Measurements from ENCODE around the gene SNRNP48. TPM values are rescaled to one million over a fixed set of nuclear protein-coding genes. Genes with fewer than 3 reads are reported as not detected.

The SNRNP48 gene
- total RNA-seq, 1 donor from 2014 or later, result 18.0 TPM

DNA sequence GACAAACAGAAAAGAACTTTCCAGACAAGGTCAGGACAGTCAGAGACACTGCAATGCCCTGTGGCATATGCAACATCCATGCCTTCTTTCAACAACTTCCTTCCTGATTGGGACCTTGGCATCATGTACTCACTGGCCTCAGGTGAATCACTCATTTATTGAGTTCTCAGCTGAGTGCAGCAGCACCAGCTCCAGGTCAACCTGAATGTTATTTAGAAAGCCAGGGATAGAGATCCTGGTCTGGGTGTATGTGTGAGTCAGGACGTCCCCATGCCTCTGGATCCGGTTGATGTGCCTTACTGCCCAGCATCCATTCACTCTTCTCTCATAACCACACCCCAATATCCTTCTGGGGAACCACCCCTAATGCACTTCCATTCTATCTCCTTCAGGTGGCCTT is 54.4 kb downstream of the SNRNP48 start:
- Mint-ChIP-seq H3K36me3 (ENCODE audit: low read depth) (no peaks in the 10 kb centered on the region), H3K4me1 (ENCODE audit: low read depth) (peaks cover 15% of the 10 kb centered on the region), H3K27ac (no peak overlapping the region), H3K4me3 (no peak overlapping the region), H3K9me3 (no peaks in the 10 kb centered on the region), H3K27me3 (ENCODE audit: insufficient read depth) (peaks cover 7% of the 10 kb centered on the region)
- intact Hi-C loops (cut with micrococcal nuclease), result no loop called here
- DNase-seq (ENCODE audit: low spot score), result no peak

DNA sequence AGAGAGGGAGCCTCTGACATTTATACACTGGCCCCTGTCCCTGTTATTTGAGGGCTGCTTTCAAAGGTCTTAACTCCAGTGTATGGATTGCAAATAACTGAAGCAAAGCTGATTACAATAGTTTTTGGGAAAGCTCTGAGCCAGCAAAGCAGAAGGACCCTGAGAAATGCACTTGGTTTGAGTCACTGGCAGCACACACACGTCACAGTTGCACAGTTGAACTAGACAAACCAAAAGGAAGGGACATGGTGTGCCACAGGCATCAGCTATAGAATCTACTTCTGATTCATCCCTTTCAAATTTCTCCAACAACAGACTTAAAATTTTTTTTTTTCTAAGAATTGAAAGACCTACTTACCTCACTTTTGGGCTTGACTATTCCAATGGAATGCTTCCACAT is 56.4 kb downstream of the SNRNP48 start:
- Mint-ChIP-seq H3K27ac (no peak overlapping the region), H3K27me3 (ENCODE audit: insufficient read depth) (peaks cover 13% of the 10 kb centered on the region), H3K4me3 (no peak overlapping the region), H3K9me3 (no peaks in the 10 kb centered on the region), H3K4me1 (ENCODE audit: low read depth) (peaks cover 15% of the 10 kb centered on the region), H3K36me3 (ENCODE audit: low read depth) (no peaks in the 10 kb centered on the region)
- DNase-seq (ENCODE audit: low spot score), result no peak
- intact Hi-C loops (cut with micrococcal nuclease), result no loop called here

DNA sequence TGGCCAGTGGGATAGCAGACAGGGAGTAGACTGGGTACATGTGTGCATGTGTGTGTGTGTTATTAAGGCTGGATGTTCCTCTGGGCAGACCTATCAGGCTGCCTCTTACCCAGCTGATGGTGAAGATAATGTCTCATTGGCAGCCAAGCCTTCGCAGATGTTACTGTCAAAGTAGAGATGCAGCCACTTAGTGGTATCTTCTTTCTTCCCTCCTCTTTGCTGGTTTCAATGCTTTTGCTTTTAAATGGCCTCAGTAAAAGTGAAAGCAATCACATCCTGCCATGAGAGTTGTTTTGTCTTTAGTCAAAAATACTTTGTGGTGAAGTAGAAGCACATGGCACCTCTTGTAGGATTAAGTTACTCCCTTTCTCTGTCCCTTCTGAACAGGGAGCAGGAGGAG is 57.5 kb downstream of the SNRNP48 start:
- Mint-ChIP-seq H3K27me3 (ENCODE audit: insufficient read depth) (peaks cover 13% of the 10 kb centered on the region), H3K27ac (no peak overlapping the region), H3K4me1 (ENCODE audit: low read depth) (peaks cover 15% of the 10 kb centered on the region), H3K9me3 (no peaks in the 10 kb centered on the region), H3K36me3 (ENCODE audit: low read depth) (no peaks in the 10 kb centered on the region), H3K4me3 (no peak overlapping the region)
- no peak for DNase-seq (ENCODE audit: low spot score)
- intact Hi-C loops (cut with micrococcal nuclease), result no loop called here

DNA sequence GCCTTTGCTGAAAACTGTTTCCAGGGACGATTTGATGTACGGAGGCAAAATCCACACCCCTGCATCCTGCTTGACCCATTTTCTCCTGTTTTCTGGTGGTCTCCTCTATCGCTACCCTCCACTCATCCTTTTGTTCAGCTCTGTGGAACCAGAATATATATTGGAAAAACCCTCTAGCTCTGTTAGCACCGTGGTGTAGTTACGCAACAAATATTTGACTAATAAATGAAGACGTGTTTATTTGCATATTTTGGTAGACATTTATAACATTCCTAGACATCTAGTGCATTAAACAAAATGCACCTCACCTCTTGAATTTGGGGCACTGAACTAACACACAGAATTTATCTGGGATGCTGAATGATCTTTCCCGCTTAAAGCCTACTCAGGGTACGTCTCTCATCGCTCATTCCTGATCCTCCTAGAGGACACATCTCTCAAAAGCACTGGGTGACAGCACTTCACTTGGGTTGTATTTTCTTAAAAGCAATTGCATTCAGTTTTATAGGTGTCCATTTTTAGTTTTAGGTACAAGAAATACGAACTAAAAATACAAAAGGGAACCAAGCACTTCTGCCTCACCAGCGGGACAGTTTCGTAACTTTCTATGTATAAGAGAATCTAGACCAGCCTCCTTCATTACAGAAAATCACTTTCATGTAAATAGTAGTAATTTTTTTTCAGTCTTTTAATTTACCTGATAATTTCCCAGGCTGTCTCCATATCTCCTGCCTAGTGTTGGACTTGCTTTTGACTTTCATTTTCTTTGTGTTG is 59.2 kb downstream of the SNRNP48 start:
- H3K9me3 Mint-ChIP-seq, result no peaks in the 10 kb centered on the region
- H3K27ac Mint-ChIP-seq, result no peak overlapping the region
- H3K4me3 Mint-ChIP-seq, result no peak overlapping the region
- intact Hi-C loops (cut with micrococcal nuclease), result no loop called here
- H3K36me3 Mint-ChIP-seq (ENCODE audit: low read depth), result no peaks in the 10 kb centered on the region
- H3K4me1 Mint-ChIP-seq (ENCODE audit: low read depth), result peaks cover 15% of the 10 kb centered on the region
- no peak for DNase-seq (ENCODE audit: low spot score)
- peaks cover 15% of the 10 kb centered on the region for H3K27me3 Mint-ChIP-seq (ENCODE audit: insufficient read depth)

DNA sequence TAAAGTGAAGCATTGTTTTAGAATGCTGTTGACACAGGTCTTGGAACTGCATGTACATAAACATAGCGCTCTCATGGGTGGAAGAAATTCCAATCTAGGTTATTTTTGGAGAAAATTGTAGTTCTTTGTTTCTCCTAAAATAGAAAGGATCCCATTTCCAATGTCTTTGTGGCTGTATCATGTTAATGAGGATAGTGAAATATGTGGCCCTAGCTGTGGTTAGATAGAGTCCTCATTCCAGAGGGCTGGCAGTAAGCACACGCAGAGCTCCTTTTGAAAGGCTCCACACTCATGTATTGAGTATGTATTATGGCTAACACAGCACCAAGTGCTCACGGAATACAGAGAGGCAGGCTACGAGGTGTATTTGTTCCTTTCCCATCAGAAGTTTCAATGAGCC is 60.9 kb downstream of the SNRNP48 start:
- H3K27me3 Mint-ChIP-seq (ENCODE audit: insufficient read depth), result peaks cover 18% of the 10 kb centered on the region
- no peak overlapping the region for H3K4me3 Mint-ChIP-seq
- H3K4me1 Mint-ChIP-seq (ENCODE audit: low read depth), result peaks cover 15% of the 10 kb centered on the region
- intact Hi-C loops (cut with micrococcal nuclease), result no loop called here
- H3K27ac Mint-ChIP-seq, result no peak overlapping the region
- DNase-seq (ENCODE audit: low spot score), result no peak
- no peaks in the 10 kb centered on the region for H3K9me3 Mint-ChIP-seq
- H3K36me3 Mint-ChIP-seq (ENCODE audit: low read depth), result no peaks in the 10 kb centered on the region

DNA sequence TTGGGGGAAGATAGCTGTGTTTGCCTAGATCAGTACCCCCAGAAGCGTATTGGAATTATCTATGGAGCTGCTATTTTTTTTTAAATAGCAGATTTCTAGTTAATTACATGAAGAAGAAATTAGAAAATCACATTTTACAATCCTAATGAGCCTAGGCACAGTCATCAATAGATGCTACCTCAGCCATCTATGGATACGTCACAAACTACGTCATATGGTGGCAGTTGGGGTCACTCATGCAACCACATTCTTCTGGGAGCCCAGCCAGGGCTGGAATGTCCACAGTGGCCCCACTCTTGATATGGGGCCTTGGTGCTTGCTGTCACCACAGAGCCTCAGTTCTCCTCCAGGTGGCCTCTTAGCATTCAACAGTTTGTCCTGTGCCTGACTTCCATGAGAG is 63.0 kb downstream of the SNRNP48 start:
- no peaks in the 10 kb centered on the region for H3K9me3 Mint-ChIP-seq
- no peak overlapping the region for H3K27ac Mint-ChIP-seq
- peaks cover 3% of the 10 kb centered on the region for H3K4me1 Mint-ChIP-seq (ENCODE audit: low read depth)
- no peak overlapping the region for H3K4me3 Mint-ChIP-seq
- H3K27me3 Mint-ChIP-seq (ENCODE audit: insufficient read depth), result peaks cover 17% of the 10 kb centered on the region
- no peaks in the 10 kb centered on the region for H3K36me3 Mint-ChIP-seq (ENCODE audit: low read depth)
- DNase-seq (ENCODE audit: low spot score), result no peak
- intact Hi-C loops (cut with micrococcal nuclease), result no loop called here

DNA sequence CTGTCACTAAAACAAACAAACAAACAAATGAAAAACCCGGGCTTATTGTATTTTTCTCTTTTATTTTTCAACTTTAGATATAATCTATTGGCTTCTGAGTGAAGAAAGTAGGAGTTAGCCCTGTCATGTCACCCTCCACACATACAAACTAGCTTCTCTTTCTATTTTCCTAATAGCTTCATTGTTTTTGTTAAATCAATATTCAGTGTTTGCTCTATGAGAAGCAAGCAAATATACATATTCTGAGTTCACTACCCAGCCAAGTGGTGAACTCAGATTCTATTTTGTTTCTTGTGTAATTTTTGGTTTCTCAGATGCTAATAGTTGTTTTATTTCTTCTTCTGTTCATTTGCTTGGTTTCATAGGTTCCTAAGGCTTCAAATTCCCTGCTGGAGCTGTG is 66.4 kb downstream of the SNRNP48 start:
- no peaks in the 10 kb centered on the region for H3K9me3 Mint-ChIP-seq
- H3K27me3 Mint-ChIP-seq (ENCODE audit: insufficient read depth), result peaks cover 16% of the 10 kb centered on the region
- intact Hi-C loops (cut with micrococcal nuclease), result no loop called here
- DNase-seq (ENCODE audit: low spot score), result no peak
- no peaks in the 10 kb centered on the region for H3K36me3 Mint-ChIP-seq (ENCODE audit: low read depth)
- no peak overlapping the region for H3K27ac Mint-ChIP-seq
- H3K4me1 Mint-ChIP-seq (ENCODE audit: low read depth), result no peaks in the 10 kb centered on the region
- H3K4me3 Mint-ChIP-seq, result no peak overlapping the region

DNA sequence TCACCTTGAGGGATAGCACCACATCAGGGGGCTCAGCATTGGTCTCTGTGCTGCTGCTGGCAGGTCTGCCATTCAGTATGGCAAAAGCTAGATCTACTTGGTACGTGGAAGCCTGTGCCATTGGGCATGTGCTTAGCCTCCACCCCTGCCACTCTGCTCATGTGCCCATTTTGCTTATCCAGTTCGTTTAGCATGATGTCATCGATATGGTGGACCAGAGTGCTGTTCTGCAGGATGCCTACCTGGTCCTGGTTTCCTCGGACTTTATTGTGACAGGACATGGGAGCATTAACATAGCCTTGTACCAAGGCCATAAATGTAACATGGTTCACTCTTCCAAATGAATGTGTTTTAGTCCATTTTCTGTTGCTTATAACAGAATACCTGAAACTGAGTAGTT is 68.5 kb downstream of the SNRNP48 start:
- no peak overlapping the region for H3K27ac Mint-ChIP-seq

DNA sequence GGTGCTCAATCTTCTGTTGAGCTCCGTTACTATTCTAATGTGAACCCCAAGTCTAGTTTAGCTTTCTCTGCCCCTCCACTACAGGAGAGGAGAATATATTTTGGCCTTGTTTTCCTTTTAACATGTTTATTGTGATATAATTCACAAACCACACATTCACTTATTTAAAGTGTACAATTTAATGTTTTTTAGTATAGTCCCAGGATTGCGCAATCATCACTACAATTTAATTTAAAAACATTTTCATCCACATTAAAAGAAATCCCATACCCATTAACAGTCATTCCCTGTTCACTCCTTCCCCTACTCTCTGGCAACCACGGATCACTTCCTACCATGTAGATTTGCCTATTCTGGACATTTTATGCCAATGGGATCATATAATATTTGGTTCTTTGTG is 71.4 kb downstream of the SNRNP48 start:
- no peaks in the 10 kb centered on the region for H3K9me3 Mint-ChIP-seq
- no peak overlapping the region for H3K27ac Mint-ChIP-seq
- no peak for DNase-seq (ENCODE audit: low spot score)
- no peaks in the 10 kb centered on the region for H3K4me1 Mint-ChIP-seq (ENCODE audit: low read depth)
- no peak overlapping the region for H3K4me3 Mint-ChIP-seq
- peaks cover 24% of the 10 kb centered on the region for H3K27me3 Mint-ChIP-seq (ENCODE audit: insufficient read depth)
- intact Hi-C loops (cut with micrococcal nuclease), result no loop called here
- no peaks in the 10 kb centered on the region for H3K36me3 Mint-ChIP-seq (ENCODE audit: low read depth)

More for the DNA sequence above, 68.5 kb downstream of the SNRNP48 start:
- Mint-ChIP-seq H3K4me1 (ENCODE audit: low read depth) (no peaks in the 10 kb centered on the region), H3K4me3 (no peak overlapping the region), H3K36me3 (ENCODE audit: low read depth) (no peaks in the 10 kb centered on the region), H3K9me3 (no peaks in the 10 kb centered on the region), H3K27me3 (ENCODE audit: insufficient read depth) (peaks cover 25% of the 10 kb centered on the region)
- intact Hi-C loops (cut with micrococcal nuclease), result no loop called here
- no peak for DNase-seq (ENCODE audit: low spot score)

Other genes with a start within 250 kb of the SNRNP48 start
- gene CAGE1, start 200.5 kb upstream of the SNRNP48 start, total RNA-seq, result 0.13 and 0.20 TPM in 2 replicates
- 61.4 and 67.2 TPM in 2 replicates for gene RIOK1, start 200.4 kb upstream of the SNRNP48 start, total RNA-seq
- gene DSP, start 48.5 kb upstream of the SNRNP48 start, total RNA-seq, result not detected in 2 replicates
- 0.86 and 1.1 TPM in 2 replicates for gene BMP6, start 135.9 kb downstream of the SNRNP48 start, total RNA-seq